H1 (cell line): ENCODE data around the gene ENO3. TPM values are rescaled to one million over a fixed set of nuclear protein-coding genes. Genes with fewer than 3 reads are reported as not detected.

Experiments
- CTCF ChIA-PET: fragments of 300-600 bp; sonication (Branson Sonifier 250); formaldehyde crosslinking; loops from one replicate; lab custom pipeline; 2021; ENCODE audit not compliant: partially characterized antibody; lab: Charles Lee
- POLR2A ChIA-PET: fragments of 300-600 bp; sonication (Branson Sonifier 250); formaldehyde crosslinking; loops from one replicate; lab custom pipeline; 2021; ENCODE audit warnings: inconsistent platforms; ENCODE audit not compliant: partially characterized antibody; lab: Charles Lee
- DNase-seq, 2 experiments: peaks; one replicate each; pipeline versions ENCODE4 v3.0.0 to v3.0.0-alpha.2; 2010 to 2022; ENCODE audit warnings: low spot score in 2 of 2, low read depth in 1 of 2, mixed read lengths in 1 of 2
- FAIRE-seq: peaks from 2 replicates; lab custom pipeline; 2011; peaks lifted over from hg19 to GRCh38; lab: Jason Lieb, UNC
- H2AFZ ChIP-seq: 2 replicates; pipeline ENCODE4 v1.8.1; 2012; ENCODE audit warnings: low read length, inconsistent platforms
- H2AK5ac ChIP-seq: 2 replicates; pipeline ENCODE4 v1.6.1; 2013; ENCODE audit warnings: low read depth, low read length
- H2BK120ac ChIP-seq: replicated peaks from 2 replicates; pipeline ENCODE3; 2013; ENCODE audit warnings: low read depth, low read length, inconsistent platforms
- H2BK12ac ChIP-seq: 2 replicates; pipeline ENCODE4 v1.6.1; 2013; ENCODE audit warnings: low read depth, low read length
- H2BK15ac ChIP-seq: 2 replicates; pipeline ENCODE4 v1.6.1; 2013; ENCODE audit warnings: low read length
- H2BK20ac ChIP-seq: 2 replicates; pipeline ENCODE4 v1.6.1; 2013; ENCODE audit warnings: low read length
- H2BK5ac ChIP-seq: 2 replicates; pipeline ENCODE4 v1.6.1; 2013; ENCODE audit warnings: low read depth, low read length
- H3K14ac ChIP-seq: 2 replicates; pipeline ENCODE4 v1.6.1; 2013; ENCODE audit warnings: inconsistent platforms; ENCODE audit not compliant: insufficient read length
- H3K18ac ChIP-seq: 2 replicates; pipeline ENCODE4 v1.6.1; 2013; ENCODE audit warnings: low read length; ENCODE audit errors: extremely low read depth
- H3K23ac ChIP-seq: 2 replicates; pipeline ENCODE4 v1.6.1; 2013; ENCODE audit warnings: inconsistent platforms; ENCODE audit not compliant: insufficient read length
- H3K23me2 ChIP-seq: 2 replicates; pipeline ENCODE4 v1.6.1; 2013; ENCODE audit warnings: low read depth, low read length
- H3K27ac ChIP-seq: 2 replicates; pipeline ENCODE4 v1.6.1; 2011; ENCODE audit warnings: low read depth, low read length, inconsistent platforms
- H3K27me3 ChIP-seq, 4 experiments: replicated peaks in 1 of 4; 1 replicate in 1 of 4; 2 replicates in 3 of 4; pipeline versions ENCODE4 v1.6.1 to v1.8.1; 2011 to 2013; ENCODE audit warnings: low read length in 3 of 4, mild to moderate bottlenecking in 3 of 4, inconsistent platforms in 2 of 4, mixed read lengths in 2 of 4, moderate library complexity in 1 of 4; ENCODE audit not compliant: control insufficient read depth in 3 of 4, insufficient read depth in 3 of 4; ENCODE audit errors: extremely low read depth in 1 of 4
- H3K36me3 ChIP-seq, 4 experiments: 2 replicates each; pipeline versions ENCODE4 v1.6.1 to v1.8.1; 2011 to 2013; ENCODE audit warnings: mild to moderate bottlenecking in 4 of 4, low read length in 3 of 4, moderate library complexity in 2 of 4, control low read depth in 1 of 4, inconsistent platforms in 1 of 4; ENCODE audit not compliant: insufficient read depth in 4 of 4, control insufficient read depth in 2 of 4
- H3K4ac ChIP-seq: replicated peaks from 2 replicates; pipeline ENCODE3; 2013; ENCODE audit warnings: low read length, low read depth, mixed read lengths, inconsistent platforms; ENCODE audit not compliant: insufficient read length
- H3K4me1 ChIP-seq, 4 experiments: replicated peaks in 1 of 4; 1 replicate in 1 of 4; 2 replicates in 3 of 4; pipeline versions ENCODE4 v1.6.1 to v1.8.1; 2011 to 2013; ENCODE audit warnings: low read length in 3 of 4, inconsistent platforms in 2 of 4, mixed read lengths in 1 of 4; ENCODE audit not compliant: insufficient read depth in 4 of 4, control insufficient read depth in 3 of 4
- H3K4me2 ChIP-seq, 2 experiments: 2 replicates each; pipeline versions ENCODE4 v1.6.1 to v1.8.1; 2011 to 2013; ENCODE audit warnings: low read depth in 2 of 2, low read length in 2 of 2, control low read depth in 1 of 2, inconsistent platforms in 1 of 2, mild to moderate bottlenecking in 1 of 2; ENCODE audit not compliant: insufficient read depth in 1 of 2
- H3K4me3 ChIP-seq, 4 experiments: fragments of 200-600, 300-600 bp in 1 of 4; sonication (generic), shearing (Covaris generic), sonication (Bioruptor Twin) in 1 of 4; 2 replicates each; pipeline versions ENCODE4 v1.5.1 to v1.8.1; 2011 to 2016; ENCODE audit warnings: low read length in 4 of 4, low read depth in 3 of 4, control low read depth in 2 of 4, inconsistent platforms in 2 of 4, mild to moderate bottlenecking in 2 of 4, mixed read lengths in 1 of 4, moderate library complexity in 1 of 4; ENCODE audit not compliant: insufficient read depth in 2 of 4; ENCODE audit errors: extremely low read depth in 1 of 4
- H3K56ac ChIP-seq: replicated peaks from 2 replicates; pipeline ENCODE3; 2013; ENCODE audit warnings: low read depth, mild to moderate bottlenecking, mixed read lengths, low read length, inconsistent platforms; ENCODE audit not compliant: insufficient read length
- H3K79me1 ChIP-seq: 2 replicates; pipeline ENCODE4 v1.6.1; 2013; ENCODE audit warnings: low read depth, low read length, control low read depth
- H3K79me2 ChIP-seq, 2 experiments: 2 replicates each; pipeline versions ENCODE4 v1.6.1 to v1.8.1; 2012 to 2013; ENCODE audit warnings: low read length in 2 of 2, mild to moderate bottlenecking in 2 of 2, inconsistent platforms in 1 of 2; ENCODE audit not compliant: insufficient read depth in 2 of 2, control insufficient read depth in 1 of 2
- H3K9ac ChIP-seq, 4 experiments: replicated peaks in 1 of 4; 1 replicate in 1 of 4; 2 replicates in 3 of 4; pipeline versions ENCODE4 v1.6.1 to v1.8.1; 2011 to 2013; ENCODE audit warnings: low read depth in 3 of 4, low read length in 3 of 4, control low read depth in 2 of 4, mild to moderate bottlenecking in 2 of 4, moderate library complexity in 2 of 4, inconsistent platforms in 1 of 4; ENCODE audit errors: extremely low read depth in 1 of 4
- H3K9me3 ChIP-seq, 2 experiments: 2 replicates each; pipeline versions ENCODE4 v1.6.1 to v1.8.1; 2012 to 2013; ENCODE audit warnings: mild to moderate bottlenecking in 2 of 2, moderate library complexity in 2 of 2, control low read depth in 1 of 2, inconsistent platforms in 1 of 2, low read depth in 1 of 2, low read length in 1 of 2, mixed read lengths in 1 of 2; ENCODE audit not compliant: insufficient read depth in 2 of 2
- H4K20me1 ChIP-seq, 2 experiments: replicated peaks in 1 of 2; 2 replicates each; pipeline versions ENCODE3 to v1.8.1; 2011 to 2013; ENCODE audit warnings: inconsistent platforms in 2 of 2, low read length in 2 of 2, mild to moderate bottlenecking in 1 of 2; ENCODE audit not compliant: insufficient read depth in 2 of 2, control insufficient read depth in 1 of 2
- H4K5ac ChIP-seq: 2 replicates; pipeline ENCODE4 v1.6.1; 2013; ENCODE audit warnings: low read length, low read depth, mixed read lengths, inconsistent platforms; ENCODE audit not compliant: insufficient read length
- H4K8ac ChIP-seq: 2 replicates; pipeline ENCODE4 v1.8.0; 2013; ENCODE audit warnings: mild to moderate bottlenecking, moderate library complexity, low read length, inconsistent platforms; ENCODE audit not compliant: insufficient read depth; ENCODE audit errors: extremely low read depth
- H4K91ac ChIP-seq: replicated peaks from 2 replicates; pipeline ENCODE3; 2013; ENCODE audit warnings: low read length, mixed read lengths, inconsistent platforms; ENCODE audit not compliant: insufficient read length
- ASH2L ChIP-seq: fragments of 200-600, 300-600 bp; sonication (generic); IDR thresholded peaks from one replicate; pipeline ENCODE4 v1.7.1; 2017; ENCODE audit warnings: low read length
- HDAC2 ChIP-seq, 2 experiments: fragments of 300-600 bp in 1 of 2; sonication (generic) in 1 of 2; IDR thresholded peaks; 2 replicates each; pipeline ENCODE4 v1.6.1; 2011 to 2012; ENCODE audit warnings: low read depth in 2 of 2, low read length in 2 of 2, mild to moderate bottlenecking in 2 of 2, moderate library complexity in 2 of 2, borderline replicate concordance in 1 of 2, inconsistent platforms in 1 of 2
- HDAC6 ChIP-seq: IDR thresholded peaks from one replicate; pipeline ENCODE4 v1.7.1; 2012; ENCODE audit warnings: low read depth, mild to moderate bottlenecking, inconsistent platforms, low read length, moderate library complexity
- MAX ChIP-seq: IDR thresholded peaks from 2 replicates; pipeline ENCODE4 v1.6.1; 2012; ENCODE audit warnings: inconsistent platforms
- PHF8 ChIP-seq: fragments of 200-600 bp; sonication (generic); conservative IDR thresholded peaks from 2 replicates; pipeline ENCODE4 v1.7.1; 2012; ENCODE audit warnings: low read depth, mild to moderate bottlenecking, inconsistent platforms, low read length, moderate library complexity
- POLR2A ChIP-seq, 2 experiments: IDR thresholded peaks; 1 replicate in 1 of 2; 2 replicates in 1 of 2; pipeline ENCODE4 v1.6.1; 2011; ENCODE audit warnings: low read depth in 2 of 2, low read length in 2 of 2, mild to moderate bottlenecking in 2 of 2; ENCODE audit errors: control extremely low read depth in 1 of 2
- POLR2AphosphoS5 ChIP-seq: IDR thresholded peaks from 2 replicates; pipeline ENCODE4 v1.6.1; 2011; ENCODE audit warnings: low read depth, low read length
- SP1 ChIP-seq: IDR thresholded peaks from 2 replicates; pipeline ENCODE4 v1.6.1; 2011; ENCODE audit warnings: low read depth, low read length
- TAF1 ChIP-seq: IDR thresholded peaks from 2 replicates; pipeline ENCODE4 v1.6.1; 2011; ENCODE audit warnings: mild to moderate bottlenecking, low read depth, low read length
- TAF7 ChIP-seq: optimal IDR thresholded peaks from 2 replicates; pipeline ENCODE3; 2011; ENCODE audit warnings: low read depth, mild to moderate bottlenecking, inconsistent platforms, low read length, moderate library complexity, borderline replicate concordance
- TCF12 ChIP-seq: IDR thresholded peaks from 2 replicates; pipeline ENCODE4 v1.6.1; 2011; ENCODE audit warnings: low read depth, mild to moderate bottlenecking, low read length
- WGBS, 2 experiments: shearing (Covaris generic) in 1 of 2; methylation state at CpG; one replicate each; pipeline versions ENCODE4 v1.1.6 to v1.1.7; 2013 to 2015; ENCODE audit warnings: low lambda C conversion rate in 2 of 2, mixed read lengths in 2 of 2, inconsistent platforms in 1 of 2, low coverage in 1 of 2, missing lambda C conversion rate in 1 of 2; ENCODE audit not compliant: insufficient replicate concordance in 2 of 2, insufficient coverage in 1 of 2, insufficient read length in 1 of 2; ENCODE audit errors: extremely low coverage in 1 of 2, missing lambda C conversion rate in 1 of 2; 5-methylcytosine and 5-hydroxymethylcytosine counted together
- polyA plus RNA-seq, 7 experiments: library from polyadenylated mRNA; depleted of rRNA in 3 of 7; stranded (reverse) in 5 of 7; unstranded in 2 of 7; fragments of >200 nt in 5 of 7; fragments of 200-250 nt in 2 of 7; gene quantifications; 1 replicate in 5 of 7; 2 replicates in 1 of 7; 4 replicates in 1 of 7; pipeline versions ENCODE4 v1.2.1 to v1.2.3, GENCODE V29; 2011 to 2013; ENCODE audit warnings: missing spikeins in 2 of 7, mixed read lengths in 2 of 7
- total RNA-seq: library from RNA; stranded (reverse); fragmentation: NEBNext Ultra II Directional; extraction: Animal tissue kit (Norgen Biotek cat#: 25700); gene quantifications from 2 replicates; pipeline ENCODE4 v1.2.1, GENCODE V29; 2021

Gene ENO3
- total and polyA plus RNA-seq, 2 of the 8 experiments (the other 6 are each of a cell fraction or from before 2014, with no cell fraction given): 25.0 to 25.7 TPM

- H4K91ac ChIP-seq: peak within 1 kb of the TSS; percentile 99
- H3K9me3 ChIP-seq: no peaks in the 10 kb centered on the region
- ChIA-PET CTCF (interaction anchor here (0.7 to 2.1 kb wide), 3 partner anchors 8 to 19 kb away, joined by 3 to 5 read pairs (median 3); partner anchors contain the start of genes RNF167 and SLC25A11), POLR2A (interaction anchor here (0.6 to 32.4 kb wide), 21 partner anchors 1 to 338 kb away, joined by 3 to 987 read pairs (median 7); partner anchors contain the start of genes C17orf107, CAMTA2, ENO3 and GP1BA)
- H3K27ac ChIP-seq: peak within 1 kb of the TSS; percentile 94
- peak within 1 kb of the TSS; percentile 98 for H2BK5ac ChIP-seq
- peak within 1 kb of the TSS; percentile 87; the same call in 1 of the 2 replicates for H2BK12ac ChIP-seq
- no peak within 1 kb of the TSS for H2AFZ ChIP-seq
- no peaks in the 10 kb centered on the region for H3K27me3 ChIP-seq
- 0 out of 2 replicates have a peak within 1 kb of the TSS, but pooled peaks have one; percentile 48 for H2BK20ac ChIP-seq
- 0 out of 2 replicates have a peak, but pooled peaks cover 2% of the 10 kb centered on the region for H3K79me1 ChIP-seq
- H3K4me1 ChIP-seq: peaks cover 4 to 17% (median 10%) of the 10 kb centered on the region in 4 experiments
- H3K4me2 ChIP-seq: peak within 1 kb of the TSS; percentile 87 to 95
- DNase-seq (peak in 1 of 2 experiments; percentile 74), FAIRE-seq (no peak)
- H2BK15ac ChIP-seq: peak within 1 kb of the TSS; percentile 81; the same call in 1 of the 2 replicates
- peaks cover 18% of the 10 kb centered on the region for H3K23me2 ChIP-seq
- peak within 1 kb of the TSS; percentile 98 for H3K56ac ChIP-seq
- H2BK120ac ChIP-seq: peak within 1 kb of the TSS; percentile 51
- H3K14ac ChIP-seq: no peak within 1 kb of the TSS
- no peak within 1 kb of the TSS for H3K23ac ChIP-seq
- peak within 1 kb of the TSS; percentile 97 for H4K5ac ChIP-seq
- H3K36me3 ChIP-seq: peaks cover 2 to 30% (median 22%) of the 10 kb centered on the region in 4 experiments
- peak within 1 kb of the TSS; percentile 53; the same call in 1 of the 2 replicates for H2AK5ac ChIP-seq
- peak within 1 kb of the TSS; percentile 91 to 99 (median 95) for H3K9ac ChIP-seq
- peak within 1 kb of the TSS; percentile 87 to 99 (median 96) for H3K4me3 ChIP-seq
- peak within 1 kb of the TSS; percentile 96 for H4K8ac ChIP-seq
- peak within 1 kb of the TSS; percentile 96 for H3K4ac ChIP-seq
- H3K79me2 ChIP-seq: peaks cover 8 to 39% of the 10 kb centered on the region in 2 experiments
- H4K20me1 ChIP-seq: peaks cover 16 to 19% of the 10 kb centered on the region in 2 experiments
- 0% methylated on average over 21 of the region's 59 CpGs; no CpG with 5 or more reads in 1 of the 2 experiments for WGBS, 2 experiments
- H3K18ac ChIP-seq: peak within 1 kb of the TSS; percentile 99
- peak; percentile 67 to 68 for TF ChIP-seq POLR2A (IDR thresholded peaks at IDR 0.05; ENCODE audit: control extremely low read depth in 1 of 2, low read depth in 2 of 2, low read length in 2 of 2)
- TF ChIP-seq PHF8: peak; percentile 84
- peak; percentile 15; the same call in 1 of the 2 replicates for TF ChIP-seq SP1
- TF ChIP-seq HDAC6: no peak
- peak; percentile 19; the same call in 1 of the 2 replicates for TF ChIP-seq POLR2AphosphoS5
- TF ChIP-seq TAF1: peak; percentile 67
- TF ChIP-seq TAF7: peak; percentile 80
- TF ChIP-seq TCF12: no peak
- peak in 1 of 2 experiments; percentile 48; a peak in 2 of 4 replicates for TF ChIP-seq HDAC2 (IDR thresholded peaks at IDR 0.05; ENCODE audit: borderline replicate concordance in 1 of 2, low read depth in 2 of 2, low read length in 2 of 2)
- TF ChIP-seq MAX: peak; percentile 15; the same call in 1 of the 2 replicates
- TF ChIP-seq ASH2L: peak; percentile 88
Observed at GRCh38 chr17:4948166-4948930, 2.6 kb upstream of the ENO3 start, which contains the start of gene PFN1. Gene PFN1, minus strand, starts transcription at chr17:4948530. Its CDS starts 136 bp downstream, at chr17:4948394.
